ENCODE results near the gene FMNL2. TPM values are rescaled to one million over a fixed set of nuclear protein-coding genes. Genes with fewer than 3 reads are reported as not detected.
"Not testable (repeated sequence)": the region's sequence is repeated elsewhere in the genome, so short reads cannot be mapped to it uniquely, and the experiment has no call there.

FMNL2 gene
- total and polyA plus RNA-seq, 2 of the 4 experiments (the other 2 are of a cell fraction): 10.9 to 11.4 TPM

- H3K9ac ChIP-seq (ENCODE audit: low read depth, low read length); H3K27ac ChIP-seq (ENCODE audit: insufficient read depth, low read length); H2BK5ac ChIP-seq (ENCODE audit: low read depth, low read length, poor library complexity, severe bottlenecking); H3K4me3 ChIP-seq (ENCODE audit: insufficient read depth, low read depth, low read length); H3K23ac ChIP-seq (ENCODE audit: low read depth, low read length); in situ Hi-C loops (cut with MboI; ENCODE audit: low sequenced_read_pairs); H3K18ac ChIP-seq (ENCODE audit: low read depth, low read length); H2AFZ ChIP-seq (replicated peaks; ENCODE audit: low read length, poor library complexity); H2BK15ac ChIP-seq (ENCODE audit: low read depth, low read length); H3K9me1 ChIP-seq (ENCODE audit: insufficient read depth, low read length); CTCF ChIA-PET; BruUV-seq (replicated peaks); H4K91ac ChIP-seq (ENCODE audit: insufficient read depth, low read depth, low read length); H2AK9ac ChIP-seq (replicated peaks; ENCODE audit: low read depth, low read length, poor library complexity); H3K36me3 ChIP-seq (ENCODE audit: control insufficient read depth, insufficient read depth, low read length); POLR2A ChIA-PET (ENCODE audit: unreplicated experiment); H4K8ac ChIP-seq (ENCODE audit: low read depth in 2 of 2, low read length in 2 of 2); ATAC-seq (ENCODE audit: low read depth); H4K20me1 ChIP-seq (ENCODE audit: insufficient read depth, low read length); H3K4ac ChIP-seq (ENCODE audit: low read depth, low read length); H2BK20ac ChIP-seq (ENCODE audit: low read depth, low read length); H3K14ac ChIP-seq (replicated peaks; ENCODE audit: low read depth, low read length); DNase-seq; H2BK120ac ChIP-seq (ENCODE audit: low read depth, low read length); H3K56ac ChIP-seq (ENCODE audit: extremely low read depth, insufficient read depth, low read length); H3K9me3 ChIP-seq (ENCODE audit: control insufficient read depth, insufficient read depth, low read length); H3K4me1 ChIP-seq (ENCODE audit: control insufficient read depth, insufficient read depth, low read length); H4K5ac ChIP-seq (ENCODE audit: low read depth, low read length); H3K4me2 ChIP-seq (ENCODE audit: low read depth, low read length); dilution Hi-C loops (cut with HindIII; ENCODE audit: low sequenced_read_pairs, unreplicated experiment); intact Hi-C loops (cut with micrococcal nuclease); H3K27me3 ChIP-seq (ENCODE audit: control insufficient read depth, insufficient read depth, low read length): not testable (repeated sequence)
- no CpG with 5 or more reads among the region's 9 CpGs for WGBS, 2 experiments (ENCODE audit: extremely low coverage in 2 of 2, insufficient read length in 1 of 2)
- Histone ChIP-seq H2AK5ac (ENCODE audit: low read depth, low read length) (peak overlapping the region; percentile 33; the same call in 1 of the 2 replicates), H3K79me1 (ENCODE audit: low read depth in 1 of 2, low read length in 2 of 2) (peaks cover 23 to 30% of the 10 kb centered on the region in 2 experiments)
Measured at GRCh38 chr2:152388269-152388668, 53.3 kb downstream of the FMNL2 start.

Measured in IMR-90 (cell line).